HCEC 1CT (cell line): ENCODE measurements around the gene FAM90A1.
"Not testable (repeated sequence)": the region's sequence is repeated elsewhere in the genome, so short reads cannot be mapped to it uniquely, and the experiment has no call there.

ENCODE experiments used
- DNase-seq: peaks from one replicate; pipeline ENCODE4 v3.0.0-alpha.2; 2017

FAM90A1 gene

DNA sequence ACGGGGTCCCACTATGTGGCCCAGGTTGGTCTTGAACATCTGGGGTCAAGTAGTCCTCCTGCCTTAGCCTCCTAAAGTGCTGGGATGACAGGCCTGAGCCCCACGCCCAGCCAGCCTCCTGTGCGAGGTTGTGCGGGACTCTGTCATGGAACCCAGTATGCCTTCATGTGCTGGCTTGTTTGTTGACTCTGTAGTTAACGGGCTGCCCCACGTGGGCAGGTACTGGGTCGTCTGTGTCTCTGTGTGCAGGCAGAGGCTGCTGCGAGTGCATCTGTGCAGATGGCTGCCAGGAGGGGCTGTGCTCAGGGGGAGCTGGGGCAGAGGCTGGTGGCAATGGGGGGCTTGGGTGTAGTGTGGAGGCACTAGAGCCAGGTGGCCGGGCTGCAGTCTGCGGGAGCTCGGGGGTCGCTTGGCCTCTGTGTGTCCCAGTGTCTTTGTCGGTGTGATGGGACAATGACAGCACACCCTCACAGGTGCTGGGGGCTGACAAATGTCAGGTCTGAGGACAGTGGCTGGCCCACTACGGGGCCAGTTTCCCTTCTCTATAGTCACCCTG lies 6.0 kb upstream of the FAM90A1 start:
- DNase-seq = not testable (repeated sequence)

DNA sequence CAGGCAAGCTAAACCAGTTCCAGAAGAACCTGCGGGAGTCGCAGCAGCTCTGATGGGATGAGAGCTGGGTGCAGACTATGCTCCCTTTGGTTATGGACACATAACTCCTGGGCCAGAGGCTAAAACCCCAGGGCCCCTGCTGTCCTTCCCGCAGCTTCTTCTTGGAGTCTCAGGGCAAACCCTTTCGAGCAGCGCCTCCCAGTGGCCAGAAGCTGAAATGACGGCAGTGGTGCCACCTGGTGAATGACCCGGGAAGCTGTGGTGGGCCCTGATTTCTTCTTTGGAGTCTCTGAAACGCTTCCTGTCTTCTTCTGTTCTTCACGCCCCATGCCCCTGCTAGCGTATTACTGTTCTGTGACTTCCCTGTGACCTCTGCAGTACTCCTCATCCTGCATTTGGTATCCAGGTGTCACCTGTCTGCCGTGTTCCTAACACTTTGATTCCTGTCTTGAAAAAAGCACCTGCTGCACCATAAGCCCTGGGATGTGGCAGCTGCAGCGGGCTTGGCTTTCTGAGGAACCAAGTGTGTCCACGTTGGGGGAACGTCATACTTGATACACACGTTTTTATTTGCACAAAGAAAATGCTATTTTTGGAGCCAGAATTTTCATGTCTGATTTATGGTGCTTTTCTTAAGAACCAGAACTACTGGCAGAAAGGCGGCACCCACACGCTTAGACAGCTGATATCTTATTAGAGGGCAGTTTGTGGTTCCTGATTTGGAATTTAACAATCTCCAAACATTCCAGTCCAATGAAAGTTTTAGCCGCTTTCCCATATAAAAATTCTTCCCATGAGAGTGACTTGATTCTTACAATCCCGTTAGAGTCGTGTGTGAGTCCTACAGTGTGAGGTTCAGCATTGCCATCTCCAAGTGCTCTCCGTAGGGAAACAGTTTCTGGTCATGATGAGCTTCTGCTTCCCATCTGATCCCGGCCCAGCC lies 4.5 kb upstream of the FAM90A1 start:
- DNase-seq = peak; percentile 1

DNA sequence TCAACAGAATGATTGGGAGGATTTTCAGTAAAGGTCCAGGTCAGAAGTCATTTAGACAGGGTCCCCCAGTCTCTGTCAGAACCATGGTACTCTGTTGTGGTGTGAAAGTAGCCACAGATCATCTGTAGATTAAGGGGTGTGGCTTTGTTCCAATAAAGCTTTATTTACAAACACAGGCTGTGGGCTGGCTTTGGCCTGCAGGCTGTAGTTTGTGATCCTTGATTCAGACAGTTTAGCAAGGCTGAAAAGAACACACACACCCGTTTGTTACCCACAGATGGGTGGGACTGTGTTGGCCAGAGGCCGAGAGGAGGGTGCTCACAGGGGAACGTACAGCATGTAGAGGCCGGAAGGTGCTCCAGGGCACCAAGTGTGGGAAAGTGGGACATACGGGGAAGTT lies 3.6 kb upstream of the FAM90A1 start:
- not testable (repeated sequence) for DNase-seq

DNA sequence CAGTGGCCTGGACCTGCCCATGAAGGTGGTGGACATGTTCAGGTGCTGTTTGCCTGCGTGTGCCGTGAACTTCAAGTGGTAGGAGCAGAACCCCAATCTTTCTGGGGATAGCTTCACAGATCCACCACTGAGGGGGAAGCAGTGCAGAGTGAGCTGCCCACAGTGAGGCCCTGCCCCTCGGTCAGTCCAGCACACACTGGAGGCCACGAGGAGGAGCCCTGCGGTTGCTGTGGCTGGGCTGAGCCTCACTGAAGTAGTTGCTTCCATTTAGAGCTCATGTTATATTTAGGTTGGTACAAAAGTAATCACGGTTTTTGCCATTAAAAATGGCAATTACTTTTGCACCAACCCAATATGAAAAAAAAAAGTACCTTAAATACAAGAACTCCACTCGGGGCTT lies 2.1 kb upstream of the FAM90A1 start:
- not testable (repeated sequence) for DNase-seq

DNA sequence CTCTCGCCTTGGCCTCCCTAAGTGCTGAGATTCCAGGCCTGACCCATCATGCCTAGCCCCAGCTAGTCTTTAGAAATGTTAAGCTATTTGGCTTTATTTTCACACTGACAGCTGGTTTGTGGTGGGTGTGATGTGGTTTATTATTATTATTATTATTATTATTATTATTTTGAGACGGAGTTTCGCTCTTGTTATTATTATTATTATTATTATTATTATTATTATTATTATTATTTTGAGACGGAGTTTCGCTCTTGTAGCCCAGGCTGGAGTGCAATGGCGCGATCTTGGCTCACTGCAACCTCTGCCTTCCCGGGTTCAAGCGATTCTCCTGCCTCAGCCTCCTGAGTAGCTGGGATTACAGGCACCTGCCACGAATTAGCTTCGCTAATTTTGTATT lies 1.2 kb upstream of the FAM90A1 start:
- not testable (repeated sequence) for DNase-seq

DNA sequence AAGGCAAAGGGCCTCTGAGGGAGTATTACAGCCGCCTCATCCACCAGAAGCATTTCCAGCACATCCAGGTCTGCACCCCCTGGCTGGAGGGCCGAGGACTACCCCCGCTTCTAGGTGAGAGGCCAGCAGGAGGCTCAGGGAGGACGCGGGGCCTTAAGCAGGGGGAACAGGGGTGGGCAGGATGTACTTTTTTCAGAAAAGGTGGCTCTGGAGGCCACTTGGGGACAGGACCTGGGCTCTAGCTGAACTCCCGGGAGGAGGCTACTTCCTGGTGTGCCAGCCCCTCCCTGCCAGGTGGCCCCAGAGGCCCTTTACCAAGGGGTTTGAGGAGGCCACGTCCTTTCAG lies 287 bp upstream of the FAM90A1 start:
- DNase-seq = not testable (repeated sequence)

DNA sequence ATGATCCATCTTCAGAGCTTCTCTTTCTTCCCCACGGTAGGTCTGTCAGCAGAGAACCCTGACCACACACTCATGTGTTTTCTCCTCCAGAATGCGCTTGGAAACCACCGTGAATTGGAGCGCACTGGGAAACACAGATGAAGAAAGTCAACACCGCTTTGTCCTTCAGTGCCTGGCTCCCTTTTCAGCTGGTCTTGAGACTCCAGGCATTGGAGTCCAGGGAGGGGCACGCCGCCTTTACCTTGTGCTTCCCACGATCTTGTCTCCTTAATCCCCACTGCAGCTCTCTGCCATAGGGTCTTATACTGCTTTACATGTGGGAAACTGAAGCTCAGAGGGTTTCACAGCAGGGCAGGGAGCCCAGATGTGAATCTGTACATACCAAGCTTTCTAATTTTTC lies 1.1 kb downstream of the FAM90A1 start:
- DNase-seq = no peak

DNA sequence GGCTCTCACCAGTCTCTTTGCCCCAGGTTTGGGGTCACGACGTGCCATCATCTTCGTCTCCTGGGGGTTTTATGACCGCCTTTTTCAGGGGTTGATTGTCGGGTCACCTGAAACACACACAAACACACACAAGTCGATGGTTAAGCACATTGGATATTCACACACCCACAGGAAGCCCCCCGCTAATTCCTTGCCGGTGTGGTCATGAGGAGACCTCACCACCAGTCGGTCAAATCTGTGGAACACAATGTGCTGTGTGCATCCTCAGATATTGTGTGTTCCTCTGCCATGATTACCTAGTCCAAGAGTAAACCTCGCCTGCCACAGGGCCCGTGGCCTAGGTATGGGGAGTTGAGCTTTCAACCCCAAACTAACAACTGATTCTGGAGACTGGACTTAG lies 2.6 kb downstream of the FAM90A1 start:
- not testable (repeated sequence) for DNase-seq

DNA sequence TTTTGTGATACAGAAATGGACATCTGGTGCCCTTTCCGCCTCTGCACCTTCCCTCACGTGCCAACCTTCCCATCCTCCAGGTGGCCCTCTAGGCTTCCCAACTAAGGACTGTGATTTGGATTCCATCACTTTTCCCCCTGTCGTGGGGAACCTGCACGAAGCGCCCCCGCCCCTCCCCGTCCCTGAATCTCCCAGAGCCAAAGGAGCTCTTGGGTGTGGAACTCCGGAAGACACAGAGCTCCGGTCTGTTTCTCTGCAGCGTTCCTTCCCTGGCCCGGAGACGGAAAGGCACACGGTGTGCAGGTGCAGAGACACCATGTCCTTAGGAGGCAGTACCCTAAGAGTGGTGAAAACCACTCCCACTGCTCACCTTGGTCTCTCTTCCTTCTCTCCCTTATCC lies 3.8 kb downstream of the FAM90A1 start:
- DNase-seq = not testable (repeated sequence)

DNA sequence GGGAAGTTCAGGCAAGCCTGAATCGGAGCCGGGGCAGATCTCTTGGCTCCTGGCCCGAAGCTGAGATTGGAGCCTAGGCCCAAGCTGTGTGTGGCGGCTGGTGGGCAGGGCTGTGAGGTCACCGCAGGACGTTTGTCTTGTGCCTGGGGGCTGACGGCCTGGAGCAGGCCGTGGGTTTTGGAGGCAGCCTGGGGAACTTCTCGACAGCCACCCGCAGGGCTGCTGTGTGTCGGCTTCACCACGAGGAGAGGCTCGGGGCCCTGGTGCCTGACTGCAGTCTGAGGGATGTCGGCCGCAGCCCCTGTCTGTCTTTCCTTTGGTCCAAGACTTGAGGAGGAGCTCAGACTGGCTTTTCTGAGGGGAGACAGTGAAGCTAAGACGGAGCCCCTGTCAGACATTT lies 5.1 kb downstream of the FAM90A1 start:
- DNase-seq = not testable (repeated sequence)

DNA sequence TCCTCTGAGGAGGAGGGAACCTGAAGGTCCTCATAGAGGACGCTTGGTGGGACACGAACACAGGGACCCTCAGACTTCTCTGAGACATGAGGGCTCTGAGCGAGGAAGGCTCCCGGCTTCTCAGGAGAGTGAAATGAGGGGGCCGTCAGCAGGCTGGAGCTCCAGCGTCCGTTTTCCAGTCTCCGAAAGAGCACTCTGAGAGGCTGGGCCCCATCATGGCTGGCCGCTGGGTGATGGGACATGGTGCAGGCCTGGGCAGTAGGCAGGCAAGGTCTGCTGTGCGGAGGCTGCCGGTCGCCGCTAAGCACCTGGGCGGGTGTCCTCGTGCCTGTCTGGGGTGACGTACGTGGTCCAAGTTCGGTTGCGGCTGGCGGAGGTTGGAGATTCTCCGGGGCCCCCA lies 5.6 kb downstream of the FAM90A1 start:
- DNase-seq = not testable (repeated sequence)

DNA sequence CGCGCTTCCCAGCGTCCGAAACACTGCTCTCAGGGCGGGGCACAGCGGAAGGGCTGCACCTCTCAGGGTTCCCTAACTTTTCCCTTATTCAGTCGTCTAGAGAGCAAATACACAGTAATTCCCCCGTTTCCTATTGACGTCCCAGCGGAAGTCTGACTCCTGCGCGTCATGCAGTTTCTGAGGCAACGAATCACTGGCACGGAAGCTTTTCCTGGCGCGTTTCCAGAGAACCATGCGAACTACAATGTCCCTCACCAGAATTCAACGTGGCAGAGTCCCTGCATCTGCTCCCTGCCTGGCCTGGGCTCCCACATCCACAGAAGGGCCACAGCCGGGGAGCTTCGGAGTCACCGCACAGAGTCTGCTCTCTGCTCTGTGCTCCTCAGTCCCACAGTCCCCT lies 6.0 kb downstream of the FAM90A1 start:
- DNase-seq = not testable (repeated sequence)

DNA sequence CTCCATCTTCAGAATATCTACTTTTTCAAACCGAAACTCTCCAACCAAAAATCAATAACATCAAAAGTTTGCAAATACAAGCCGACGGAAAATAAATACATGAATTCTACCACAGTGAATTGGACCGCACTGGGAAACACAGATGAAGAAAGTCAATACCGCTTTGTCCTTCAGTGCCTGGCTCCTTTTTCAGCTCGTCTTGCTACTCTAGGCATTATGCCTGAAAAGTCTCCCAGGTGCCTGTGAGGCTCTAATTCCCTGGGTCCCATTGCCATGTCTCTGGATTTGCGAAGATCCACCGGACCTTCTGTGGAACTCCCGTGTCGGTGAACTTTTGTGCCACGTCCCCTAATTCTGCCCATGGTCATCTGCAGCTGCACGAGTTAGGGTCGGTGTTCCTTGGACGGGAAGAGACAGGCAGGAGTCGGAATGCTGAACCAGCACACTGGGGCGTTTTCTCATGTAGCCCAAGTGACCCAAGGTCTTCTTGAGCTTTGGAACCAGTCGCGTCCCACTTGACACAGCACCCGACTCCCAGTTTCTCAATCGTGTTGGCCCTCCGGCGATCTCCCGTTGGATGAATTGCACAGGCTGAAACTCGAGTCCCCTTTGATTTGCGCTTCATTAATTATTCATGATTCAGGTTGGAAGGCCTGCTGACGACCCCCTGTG lies 8.6 kb downstream of the FAM90A1 start:
- not testable (repeated sequence) for DNase-seq

DNA sequence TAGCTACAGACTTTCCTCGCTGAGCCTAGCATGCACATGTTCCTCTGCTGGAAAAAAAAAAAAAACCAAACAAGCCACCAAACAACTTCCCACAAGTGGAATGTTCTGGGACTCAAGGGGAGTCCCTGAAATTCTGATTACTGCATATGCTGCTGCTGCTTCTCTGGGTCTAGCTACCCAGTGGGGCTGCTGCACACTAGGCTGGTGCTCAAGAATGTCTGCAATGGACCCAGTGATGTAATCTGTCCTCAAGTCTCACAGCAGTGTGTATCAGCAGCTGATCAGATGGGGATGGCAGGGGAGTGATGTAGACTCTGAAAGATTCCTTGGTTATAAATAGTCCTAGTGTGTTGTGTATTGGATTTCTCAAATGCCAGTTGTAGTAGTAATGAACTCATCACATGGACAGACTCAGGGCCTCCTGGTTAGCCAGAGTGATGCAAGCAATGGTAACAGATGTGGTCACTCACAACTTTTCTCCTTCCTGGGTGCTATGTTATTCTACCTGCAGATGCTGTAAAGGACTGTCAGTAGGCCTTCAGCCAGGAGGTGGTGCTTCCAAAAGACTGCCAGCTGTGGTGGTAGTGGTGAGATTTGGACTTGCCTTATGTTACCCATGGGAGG lies 29.6 kb downstream of the FAM90A1 start:
- DNase-seq = peak; percentile 72

DNA sequence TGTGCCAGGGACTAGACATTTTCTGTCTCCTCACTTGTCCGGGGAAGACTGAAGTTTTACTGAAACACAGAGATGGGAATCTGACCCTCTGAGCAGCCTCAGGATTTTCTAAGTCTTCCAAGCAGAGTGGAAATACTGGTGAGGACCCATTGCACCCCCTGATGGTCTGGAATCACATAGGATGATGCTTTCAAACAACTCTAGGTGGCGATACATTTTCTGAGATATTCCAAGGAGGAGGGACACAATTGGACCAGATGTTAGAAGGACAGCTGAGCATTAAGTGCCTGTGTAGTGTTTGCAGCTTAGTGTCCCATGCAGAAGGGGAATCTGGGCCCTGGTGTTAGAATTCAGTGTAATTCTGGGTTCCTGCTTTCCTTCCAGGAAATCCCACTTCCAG lies 39.3 kb downstream of the FAM90A1 start:
- DNase-seq = peak; percentile 4

DNA sequence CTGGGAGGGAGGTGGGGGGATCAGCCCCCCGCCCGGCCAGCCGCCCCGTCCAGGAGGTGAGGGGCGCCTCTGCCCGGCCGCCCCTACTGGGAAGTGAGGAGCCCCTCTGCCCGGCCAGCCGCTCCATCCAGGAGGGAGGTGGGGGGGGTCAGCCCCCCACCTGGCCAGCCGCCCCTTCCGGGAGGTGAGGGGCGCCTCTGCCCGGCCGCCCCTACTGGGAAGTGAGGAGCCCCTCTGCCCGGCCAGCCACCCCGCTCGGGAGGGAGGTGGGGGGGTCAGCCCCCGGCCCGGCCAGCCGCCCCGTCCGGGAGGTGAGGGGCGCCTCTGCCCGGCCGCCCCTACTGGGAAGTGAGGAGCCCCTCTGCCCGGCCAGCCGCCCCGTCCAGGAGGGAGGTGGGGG lies 43.2 kb downstream of the FAM90A1 start:
- not testable (repeated sequence) for DNase-seq

DNA sequence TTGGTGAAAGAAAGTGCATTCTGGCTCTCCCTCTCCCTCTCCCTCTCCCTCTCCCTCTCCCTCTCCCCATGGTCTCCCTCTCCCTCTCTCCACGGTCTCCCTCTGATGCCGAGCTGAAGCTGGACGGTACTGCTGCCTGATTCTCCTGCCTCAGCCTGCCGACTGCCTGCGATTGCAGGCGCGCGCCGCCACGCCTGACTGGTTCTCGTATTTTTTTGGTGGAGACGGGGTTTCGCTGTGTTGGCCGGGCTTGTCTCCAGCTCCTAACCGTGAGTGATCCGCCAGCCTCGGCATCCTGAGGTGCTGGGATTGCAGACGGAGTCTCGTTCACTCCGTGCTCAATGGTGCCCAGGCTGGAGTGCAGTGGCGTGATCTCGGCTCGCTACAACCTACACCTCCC lies 44.1 kb downstream of the FAM90A1 start:
- not testable (repeated sequence) for DNase-seq

DNA sequence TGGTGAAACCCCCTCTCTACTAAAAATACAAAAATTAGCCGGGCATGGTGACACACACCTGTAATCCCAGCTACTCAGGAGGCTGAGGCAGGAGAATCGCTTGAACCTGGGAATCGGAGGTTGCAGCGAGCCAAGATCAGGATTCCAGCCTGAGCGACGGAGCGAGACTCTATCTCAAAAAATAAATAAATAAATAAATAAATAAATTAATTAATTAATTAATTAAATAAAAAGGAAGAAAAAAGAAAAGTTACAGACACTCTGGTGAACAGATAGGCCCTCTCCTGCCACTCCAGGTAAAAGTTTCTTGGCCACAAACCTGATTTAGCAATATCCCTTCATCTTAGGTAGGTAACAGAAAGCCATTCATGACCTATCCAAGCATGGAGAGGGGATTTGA lies 44.5 kb downstream of the FAM90A1 start:
- DNase-seq = not testable (repeated sequence)

DNA sequence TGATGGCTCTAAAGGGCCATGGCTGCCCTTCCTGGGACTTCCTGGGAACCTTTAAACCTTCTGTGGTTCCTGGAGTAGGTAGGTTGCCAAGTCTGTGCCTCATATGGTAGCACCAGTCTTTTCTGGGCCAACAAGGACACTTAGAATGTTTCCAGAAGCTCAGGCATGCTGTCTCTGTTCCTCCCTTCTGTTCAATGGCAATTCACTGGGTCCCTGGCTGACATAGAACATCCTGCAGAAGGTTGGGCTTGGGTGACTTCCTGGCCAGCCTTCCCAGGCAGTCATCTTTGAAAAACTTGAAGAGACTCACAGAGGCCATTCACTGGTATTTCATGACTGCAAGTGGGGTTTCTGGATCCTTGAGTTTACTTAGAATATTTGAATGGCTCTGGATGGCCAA lies 46.1 kb downstream of the FAM90A1 start:
- DNase-seq = not testable (repeated sequence)

DNA sequence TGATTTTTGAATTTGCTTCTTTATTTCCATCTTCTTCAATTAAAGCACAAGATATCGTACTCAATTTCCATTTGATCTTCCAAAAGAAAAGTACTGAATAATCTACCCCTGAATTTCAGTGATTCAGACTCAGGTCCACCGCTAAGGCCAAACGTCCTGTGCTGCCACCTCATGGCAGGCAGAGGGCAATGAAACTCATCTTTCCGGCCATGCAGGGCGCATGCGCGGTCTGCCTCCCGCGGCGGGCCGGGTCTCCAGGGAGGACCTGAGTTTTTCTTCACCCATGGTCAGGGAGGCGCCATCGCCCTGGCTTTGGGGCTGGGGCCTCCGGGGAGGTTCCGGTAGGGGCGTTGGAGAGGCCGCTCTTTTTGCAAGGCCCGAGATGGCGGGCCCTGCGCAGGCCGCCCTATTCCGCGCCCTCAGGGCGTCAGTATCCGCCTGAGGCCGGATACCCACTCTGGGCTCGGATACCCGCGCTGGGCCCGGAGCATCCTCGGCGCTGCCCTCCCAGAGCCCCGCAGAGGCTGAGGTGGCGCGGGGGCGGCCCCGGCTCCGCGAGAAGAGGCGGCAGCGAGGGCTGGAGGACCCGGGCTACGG lies 47.3 kb downstream of the FAM90A1 start:
- peak; percentile 51 for DNase-seq

DNA sequence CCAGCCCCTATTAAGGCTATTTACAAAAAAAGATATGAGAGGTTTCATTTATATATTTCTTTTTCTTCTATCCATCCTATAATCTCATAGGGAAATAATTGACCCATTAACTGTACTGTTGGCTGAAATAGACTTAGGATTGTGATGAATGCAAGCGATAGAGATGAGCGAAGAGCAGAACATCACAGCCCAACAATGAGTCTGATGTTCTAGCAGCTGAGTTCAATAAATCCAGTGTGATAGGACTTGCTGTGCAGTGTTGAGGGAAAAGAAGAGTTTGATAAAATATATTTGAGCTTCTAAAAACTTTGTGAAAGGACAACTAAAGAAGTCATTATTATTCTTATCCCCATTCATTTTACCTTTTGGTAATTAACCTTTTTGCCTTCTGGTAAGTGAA lies 54.5 kb downstream of the FAM90A1 start:
- DNase-seq = not testable (repeated sequence)
